ENCODE data around the gene SORCS3.

Gene SORCS3

GRCh38 chr10:104989880-104990279 is 348.8 kb downstream of the SORCS3 start:
- Histone ChIP-seq H3K4me2 (ENCODE audit: low read length) (no peak overlapping the region), H3K4me1 (ENCODE audit: control insufficient read depth, insufficient read depth, low read length) (no peaks in the 10 kb centered on the region), H3K27me3 (ENCODE audit: control insufficient read depth, insufficient read depth, low read length) (no peaks in the 10 kb centered on the region), H3K9me3 (replicated peaks; ENCODE audit: low read length) (no peaks in the 10 kb centered on the region), H3K36me3 (ENCODE audit: insufficient read depth, low read length) (no peaks in the 10 kb centered on the region), H3K4me3 (ENCODE audit: low read length) (no peak overlapping the region), H3K9ac (ENCODE audit: low read depth, low read length) (no peak overlapping the region)

DNA sequence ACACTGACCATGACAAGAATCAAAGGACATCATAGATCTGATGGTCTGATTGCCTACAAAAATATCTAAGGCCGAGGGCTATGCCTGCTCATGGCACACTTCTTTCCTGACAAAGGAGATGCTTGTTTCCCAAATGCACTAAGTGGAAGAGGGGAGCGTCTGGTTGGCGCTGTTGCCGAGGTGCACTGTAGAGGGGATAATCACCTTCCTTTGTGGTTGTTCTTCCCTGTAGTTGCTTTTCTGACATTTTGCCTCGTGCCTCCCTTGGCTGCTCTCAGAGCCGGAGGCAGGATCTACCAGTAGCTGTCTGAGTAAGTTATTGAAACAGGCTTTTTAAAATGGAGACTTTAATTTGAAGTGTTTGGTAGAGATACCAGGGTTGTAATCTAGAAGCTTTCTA is 352.0 kb downstream of the SORCS3 start:
- H3K4me3 ChIP-seq (ENCODE audit: low read length), result no peak overlapping the region
- no peaks in the 10 kb centered on the region for H3K27me3 ChIP-seq (ENCODE audit: control insufficient read depth, insufficient read depth, low read length)
- no peaks in the 10 kb centered on the region for H3K4me1 ChIP-seq (ENCODE audit: control insufficient read depth, insufficient read depth, low read length)
- H3K36me3 ChIP-seq (ENCODE audit: insufficient read depth, low read length), result no peaks in the 10 kb centered on the region
- no peaks in the 10 kb centered on the region for H3K9me3 ChIP-seq (replicated peaks; ENCODE audit: low read length)
- H3K9ac ChIP-seq (ENCODE audit: low read depth, low read length), result no peak overlapping the region
- no peak overlapping the region for H3K4me2 ChIP-seq (ENCODE audit: low read length)

DNA sequence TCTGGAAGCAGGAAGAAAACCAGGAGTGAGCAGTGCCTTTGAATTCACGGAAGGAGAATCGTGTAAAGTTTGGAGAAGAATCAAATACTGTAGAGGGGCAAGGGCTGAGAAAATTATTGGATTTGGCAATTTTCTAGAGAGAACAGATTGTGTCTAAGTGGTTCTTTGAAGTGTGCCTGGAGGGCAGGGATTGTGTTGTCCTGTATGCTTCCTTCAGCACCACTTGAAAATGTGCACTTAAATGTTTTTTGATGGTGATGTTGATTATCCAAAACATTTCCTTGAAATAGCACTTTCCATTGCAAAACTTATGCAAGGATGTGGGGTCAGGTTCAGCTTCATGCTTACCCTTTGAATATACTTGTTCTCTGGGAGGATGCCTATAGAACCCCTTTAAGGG is 360.2 kb downstream of the SORCS3 start:
- no peaks in the 10 kb centered on the region for H3K9me3 ChIP-seq (replicated peaks; ENCODE audit: low read length)
- H3K9ac ChIP-seq (ENCODE audit: low read depth, low read length), result no peak overlapping the region
- H3K4me3 ChIP-seq (ENCODE audit: low read length), result no peak overlapping the region
- H3K4me1 ChIP-seq (ENCODE audit: control insufficient read depth, insufficient read depth, low read length), result no peaks in the 10 kb centered on the region
- no peaks in the 10 kb centered on the region for H3K27me3 ChIP-seq (ENCODE audit: control insufficient read depth, insufficient read depth, low read length)
- H3K4me2 ChIP-seq (ENCODE audit: low read length), result no peak overlapping the region
- H3K36me3 ChIP-seq (ENCODE audit: insufficient read depth, low read length), result no peaks in the 10 kb centered on the region

- Histone ChIP-seq H3K4me1 (ENCODE audit: control insufficient read depth, insufficient read depth, low read length) (no peaks in the 10 kb centered on the region), H3K9ac (ENCODE audit: low read depth, low read length) (no peak overlapping the region), H3K4me2 (ENCODE audit: low read length) (no peak overlapping the region), H3K4me3 (ENCODE audit: low read length) (no peak overlapping the region), H3K9me3 (replicated peaks; ENCODE audit: low read length) (peaks cover 3% of the 10 kb centered on the region), H3K36me3 (ENCODE audit: insufficient read depth, low read length) (no peaks in the 10 kb centered on the region), H3K27me3 (ENCODE audit: control insufficient read depth, insufficient read depth, low read length) (no peaks in the 10 kb centered on the region)
Measured at GRCh38 chr10:105010411-105011121, 369.5 kb downstream of the SORCS3 start.

DNA sequence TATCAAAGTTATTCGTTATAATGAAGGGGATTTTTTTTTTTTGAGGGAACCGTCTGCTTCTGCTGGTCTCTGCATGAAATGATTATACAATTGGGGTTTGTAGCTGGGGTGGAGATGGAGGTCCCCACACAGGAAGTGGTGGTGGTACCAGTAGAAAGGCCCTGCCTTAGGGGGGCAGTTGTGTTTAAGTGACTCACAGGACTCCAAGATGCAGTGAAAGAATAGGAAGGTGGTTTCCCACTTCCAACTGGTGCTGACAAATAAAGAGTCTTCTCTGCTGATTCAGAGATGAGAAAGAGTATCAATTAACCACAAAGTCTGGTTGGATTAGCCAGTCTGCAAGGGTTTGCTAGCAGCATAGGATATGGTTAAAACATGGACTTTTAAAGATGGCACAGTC is 376.0 kb downstream of the SORCS3 start:
- no peaks in the 10 kb centered on the region for H3K4me1 ChIP-seq (ENCODE audit: control insufficient read depth, insufficient read depth, low read length)
- no peak overlapping the region for H3K4me3 ChIP-seq (ENCODE audit: low read length)
- peaks cover under 1% of the 10 kb centered on the region for H3K9me3 ChIP-seq (replicated peaks; ENCODE audit: low read length)
- H3K9ac ChIP-seq (ENCODE audit: low read depth, low read length), result no peak overlapping the region
- H3K4me2 ChIP-seq (ENCODE audit: low read length), result no peak overlapping the region
- no peaks in the 10 kb centered on the region for H3K36me3 ChIP-seq (ENCODE audit: insufficient read depth, low read length)
- H3K27me3 ChIP-seq (ENCODE audit: control insufficient read depth, insufficient read depth, low read length), result no peaks in the 10 kb centered on the region

GRCh38 chr10:105017691-105018090 is 376.6 kb downstream of the SORCS3 start:
- Histone ChIP-seq H3K27me3 (ENCODE audit: control insufficient read depth, insufficient read depth, low read length) (no peaks in the 10 kb centered on the region), H3K9me3 (replicated peaks; ENCODE audit: low read length) (no peaks in the 10 kb centered on the region), H3K4me3 (ENCODE audit: low read length) (no peak overlapping the region), H3K4me2 (ENCODE audit: low read length) (no peak overlapping the region), H3K4me1 (ENCODE audit: control insufficient read depth, insufficient read depth, low read length) (no peaks in the 10 kb centered on the region), H3K9ac (ENCODE audit: low read depth, low read length) (no peak overlapping the region), H3K36me3 (ENCODE audit: insufficient read depth, low read length) (no peaks in the 10 kb centered on the region)

GRCh38 chr10:105023211-105024111 is 382.4 kb downstream of the SORCS3 start:
- Histone ChIP-seq H3K4me1 (ENCODE audit: control insufficient read depth, insufficient read depth, low read length) (no peaks in the 10 kb centered on the region), H3K4me3 (ENCODE audit: low read length) (no peak overlapping the region), H3K9ac (ENCODE audit: low read depth, low read length) (no peak overlapping the region), H3K4me2 (ENCODE audit: low read length) (no peak overlapping the region), H3K36me3 (ENCODE audit: insufficient read depth, low read length) (no peaks in the 10 kb centered on the region), H3K27me3 (ENCODE audit: control insufficient read depth, insufficient read depth, low read length) (no peaks in the 10 kb centered on the region), H3K9me3 (replicated peaks; ENCODE audit: low read length) (peaks cover 3% of the 10 kb centered on the region)

DNA sequence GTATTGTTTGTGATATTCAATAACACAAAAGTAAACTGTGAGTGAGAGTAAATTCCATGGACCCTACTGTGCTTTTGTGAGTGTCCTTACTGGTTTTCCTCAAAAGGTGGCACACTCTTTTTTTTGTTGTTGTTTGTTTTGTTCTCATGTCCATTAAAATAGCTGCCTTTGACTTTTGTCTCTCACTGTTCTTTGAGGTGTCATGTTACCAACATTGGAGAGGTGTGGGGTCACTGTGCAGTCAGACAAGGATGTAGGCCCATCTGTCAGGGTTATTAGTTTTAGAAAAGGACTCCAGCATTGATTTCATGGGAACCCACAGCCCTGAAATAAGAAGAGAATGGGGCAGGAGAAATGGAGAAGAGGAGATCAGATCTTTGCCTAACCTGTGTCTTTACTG is 383.1 kb downstream of the SORCS3 start:
- H3K4me1 ChIP-seq (ENCODE audit: control insufficient read depth, insufficient read depth, low read length), result no peaks in the 10 kb centered on the region
- H3K4me2 ChIP-seq (ENCODE audit: low read length), result no peak overlapping the region
- H3K4me3 ChIP-seq (ENCODE audit: low read length), result no peak overlapping the region
- no peaks in the 10 kb centered on the region for H3K27me3 ChIP-seq (ENCODE audit: control insufficient read depth, insufficient read depth, low read length)
- no peaks in the 10 kb centered on the region for H3K36me3 ChIP-seq (ENCODE audit: insufficient read depth, low read length)
- H3K9me3 ChIP-seq (replicated peaks; ENCODE audit: low read length), result peaks cover 3% of the 10 kb centered on the region
- no peak overlapping the region for H3K9ac ChIP-seq (ENCODE audit: low read depth, low read length)

- Histone ChIP-seq H3K9ac (ENCODE audit: low read depth, low read length) (no peak overlapping the region), H3K4me1 (ENCODE audit: control insufficient read depth, insufficient read depth, low read length) (no peaks in the 10 kb centered on the region), H3K27me3 (ENCODE audit: control insufficient read depth, insufficient read depth, low read length) (no peaks in the 10 kb centered on the region), H3K36me3 (ENCODE audit: insufficient read depth, low read length) (no peaks in the 10 kb centered on the region), H3K4me2 (ENCODE audit: low read length) (no peak overlapping the region), H3K9me3 (replicated peaks; ENCODE audit: low read length) (peaks cover 3% of the 10 kb centered on the region), H3K4me3 (ENCODE audit: low read length) (no peak overlapping the region)
Measured at GRCh38 chr10:105025092-105025491, 384.0 kb downstream of the SORCS3 start.

- H3K36me3 ChIP-seq (ENCODE audit: insufficient read depth, low read length), result no peaks in the 10 kb centered on the region
- H3K9me3 ChIP-seq (replicated peaks; ENCODE audit: low read length), result peaks cover 3% of the 10 kb centered on the region
- no peak overlapping the region for H3K9ac ChIP-seq (ENCODE audit: low read depth, low read length)
- no peak overlapping the region for H3K4me2 ChIP-seq (ENCODE audit: low read length)
- no peak overlapping the region for H3K4me3 ChIP-seq (ENCODE audit: low read length)
- H3K4me1 ChIP-seq (ENCODE audit: control insufficient read depth, insufficient read depth, low read length), result no peaks in the 10 kb centered on the region
- H3K27me3 ChIP-seq (ENCODE audit: control insufficient read depth, insufficient read depth, low read length), result no peaks in the 10 kb centered on the region
Measured at GRCh38 chr10:105026566-105026965, 385.5 kb downstream of the SORCS3 start.

DNA sequence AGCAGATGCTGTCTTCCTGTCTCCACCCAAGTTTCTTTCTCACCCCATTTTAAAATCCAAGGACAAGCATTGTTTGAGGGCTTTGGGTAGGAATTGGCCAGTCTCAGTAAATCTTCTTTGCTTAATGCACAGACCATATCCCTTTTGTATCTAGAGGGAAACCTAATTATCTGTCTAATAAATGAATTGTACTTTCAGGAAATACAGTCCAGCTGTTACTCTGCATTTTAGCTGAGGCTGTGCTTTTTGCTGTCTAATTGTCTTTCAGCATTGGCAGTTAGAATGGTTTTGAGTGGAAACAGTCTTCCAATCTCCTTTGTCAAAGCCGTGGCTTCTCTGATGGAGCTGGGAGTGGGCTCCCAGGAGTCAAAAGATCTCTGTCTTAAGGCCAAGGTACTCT is 388.2 kb downstream of the SORCS3 start:
- no peak overlapping the region for H3K4me2 ChIP-seq (ENCODE audit: low read length)
- no peaks in the 10 kb centered on the region for H3K9me3 ChIP-seq (replicated peaks; ENCODE audit: low read length)
- no peak overlapping the region for H3K4me3 ChIP-seq (ENCODE audit: low read length)
- no peaks in the 10 kb centered on the region for H3K4me1 ChIP-seq (ENCODE audit: control insufficient read depth, insufficient read depth, low read length)
- no peaks in the 10 kb centered on the region for H3K36me3 ChIP-seq (ENCODE audit: insufficient read depth, low read length)
- H3K9ac ChIP-seq (ENCODE audit: low read depth, low read length), result no peak overlapping the region
- H3K27me3 ChIP-seq (ENCODE audit: control insufficient read depth, insufficient read depth, low read length), result no peaks in the 10 kb centered on the region

Measured in skeletal muscle satellite cell (primary cell).